Tibial nerve (tissue), 4 donors: ENCODE results near the gene TCHHL1. TPM values are rescaled to one million over a fixed set of nuclear protein-coding genes. Genes with fewer than 3 reads are reported as not detected.

Source experiments
- DNase-seq, 2 donors: peaks; one replicate each; pipeline ENCODE4 v3.0.0-alpha.2; 2019; ENCODE audit warnings: low spot score in 2 of 2
- H3K27ac ChIP-seq, 4 donors: fragments of 200-600 bp; sonication (generic) in 3 of 4; one replicate each; pipeline ENCODE4 v1.5.1; 2017 to 2019; ENCODE audit warnings: mild to moderate bottlenecking in 1 of 4
- H3K27me3 ChIP-seq, 2 donors: fragments of 200-600 bp; sonication (generic) in 1 of 2; one replicate each; pipeline versions ENCODE4 v1.5.1 to v1.6.0; 2017 to 2019
- H3K36me3 ChIP-seq, 3 donors: fragments of 200-600 bp; sonication (generic); one replicate each; pipeline ENCODE4 v1.5.1; 2018 to 2019
- H3K4me1 ChIP-seq, 4 donors: fragments of 200-600 bp; sonication (generic) in 3 of 4; one replicate each; pipeline ENCODE4 v1.5.1; 2017 to 2019
- H3K4me3 ChIP-seq, 4 donors: fragments of 200-600 bp; sonication (generic) in 3 of 4; one replicate each; pipeline ENCODE4 v1.5.1; 2017 to 2019; ENCODE audit warnings: mild to moderate bottlenecking in 1 of 4, moderate library complexity in 1 of 4
- H3K9me3 ChIP-seq, 4 donors: fragments of 200-600 bp; sonication (generic) in 3 of 4; one replicate each; pipeline ENCODE4 v1.5.1; 2017 to 2019
- EP300 ChIP-seq, 2 donors: sonication (generic); formaldehyde crosslinking; IDR thresholded peaks; one replicate each; pipeline ENCODE4 v1.6.1; 2017; ENCODE audit warnings: antibody characterized with exemption in 2 of 2, mild to moderate bottlenecking in 1 of 2
- POLR2A ChIP-seq, 2 donors: fragments of 450-650 bp; IDR thresholded peaks; one replicate each; pipeline ENCODE4 v1.6.1; 2017; ENCODE audit warnings: antibody characterized with exemption in 2 of 2, mild to moderate bottlenecking in 2 of 2, moderate library complexity in 2 of 2
- WGBS, 2 donors: methylation state at CpG; one replicate each; pipeline ENCODE4 v1.1.5; 2018; 5-methylcytosine and 5-hydroxymethylcytosine counted together
- total RNA-seq, 4 donors: library from RNA; depleted of rRNA; stranded (reverse); fragments of >200 nt; gene quantifications; one replicate each; pipeline ENCODE4 v1.1.0, GENCODE V29; 2016
- TF ChIP-seq, protein P1 (sequence below), 5 experiments: fragments of 200-600 bp in 3 of 5; fragments of 450-650 bp in 2 of 5; sonication (generic) in 3 of 5; IDR thresholded peaks; one replicate each; pipeline ENCODE4 v1.5.1; 2016 to 2019; ENCODE audit warnings: antibody characterized with exemption in 5 of 5, mild to moderate bottlenecking in 3 of 5, moderate library complexity in 2 of 5

The TCHHL1 gene
- total RNA-seq = not detected

DNA sequence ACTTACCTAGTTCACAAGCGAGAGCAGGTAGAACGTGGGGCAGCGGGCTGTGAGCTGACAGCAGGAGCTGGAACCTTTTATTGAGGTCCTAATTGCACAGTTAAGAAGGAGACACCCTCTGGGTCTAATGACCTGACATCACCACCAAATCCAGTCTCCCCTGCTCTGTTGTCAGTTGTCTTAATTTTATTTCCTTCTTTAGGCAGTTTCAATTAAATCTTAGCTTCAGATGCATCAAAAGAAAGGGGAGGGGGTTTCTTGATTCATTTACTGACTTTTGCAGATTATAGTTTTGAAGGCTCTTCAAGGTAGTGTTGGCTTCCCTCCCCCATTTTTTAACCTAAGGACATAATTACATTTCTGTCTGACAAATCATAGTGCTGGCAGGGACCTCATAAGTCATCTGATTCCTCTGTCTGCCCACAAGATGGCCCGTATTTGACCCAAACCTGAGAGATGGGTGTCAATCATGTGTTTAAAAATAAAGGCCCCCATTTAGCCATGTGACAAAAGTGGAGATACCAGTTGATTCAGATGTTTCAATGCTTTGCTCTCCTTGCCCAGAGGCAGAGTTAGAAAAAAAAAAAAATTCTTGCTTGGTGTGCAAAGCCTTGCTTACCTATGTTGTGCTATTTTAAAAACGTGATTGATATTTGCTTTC lies at the start of gene TCHHL1:
TSS of gene TCHHL1 (minus strand) at position 51 of the 661 bp plus-strand sequence. CDS start 921 bp downstream, outside the sequence.
- Histone ChIP-seq H3K27me3 (no peaks in the 10 kb centered on the region), H3K4me3 (no peak within 1 kb of the TSS), H3K36me3 (no peaks in the 10 kb centered on the region), H3K4me1 (no peaks in the 10 kb centered on the region), H3K27ac (no peak within 1 kb of the TSS), H3K9me3 (peaks cover 0 to 17% (median 6%) of the 10 kb centered on the region in 4 donors)
- 66% methylated on average over 5 of the region's 5 CpGs for WGBS, 2 donors
- DNase-seq = no peak
- TF ChIP-seq, protein P1, sequence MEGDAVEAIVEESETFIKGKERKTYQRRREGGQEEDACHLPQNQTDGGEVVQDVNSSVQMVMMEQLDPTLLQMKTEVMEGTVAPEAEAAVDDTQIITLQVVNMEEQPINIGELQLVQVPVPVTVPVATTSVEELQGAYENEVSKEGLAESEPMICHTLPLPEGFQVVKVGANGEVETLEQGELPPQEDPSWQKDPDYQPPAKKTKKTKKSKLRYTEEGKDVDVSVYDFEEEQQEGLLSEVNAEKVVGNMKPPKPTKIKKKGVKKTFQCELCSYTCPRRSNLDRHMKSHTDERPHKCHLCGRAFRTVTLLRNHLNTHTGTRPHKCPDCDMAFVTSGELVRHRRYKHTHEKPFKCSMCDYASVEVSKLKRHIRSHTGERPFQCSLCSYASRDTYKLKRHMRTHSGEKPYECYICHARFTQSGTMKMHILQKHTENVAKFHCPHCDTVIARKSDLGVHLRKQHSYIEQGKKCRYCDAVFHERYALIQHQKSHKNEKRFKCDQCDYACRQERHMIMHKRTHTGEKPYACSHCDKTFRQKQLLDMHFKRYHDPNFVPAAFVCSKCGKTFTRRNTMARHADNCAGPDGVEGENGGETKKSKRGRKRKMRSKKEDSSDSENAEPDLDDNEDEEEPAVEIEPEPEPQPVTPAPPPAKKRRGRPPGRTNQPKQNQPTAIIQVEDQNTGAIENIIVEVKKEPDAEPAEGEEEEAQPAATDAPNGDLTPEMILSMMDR (IDR thresholded peaks at IDR 0.05) = no peak
- TF ChIP-seq EP300 (IDR thresholded peaks at IDR 0.05) = no peak
- TF ChIP-seq POLR2A (IDR thresholded peaks at IDR 0.05) = no peak

DNA sequence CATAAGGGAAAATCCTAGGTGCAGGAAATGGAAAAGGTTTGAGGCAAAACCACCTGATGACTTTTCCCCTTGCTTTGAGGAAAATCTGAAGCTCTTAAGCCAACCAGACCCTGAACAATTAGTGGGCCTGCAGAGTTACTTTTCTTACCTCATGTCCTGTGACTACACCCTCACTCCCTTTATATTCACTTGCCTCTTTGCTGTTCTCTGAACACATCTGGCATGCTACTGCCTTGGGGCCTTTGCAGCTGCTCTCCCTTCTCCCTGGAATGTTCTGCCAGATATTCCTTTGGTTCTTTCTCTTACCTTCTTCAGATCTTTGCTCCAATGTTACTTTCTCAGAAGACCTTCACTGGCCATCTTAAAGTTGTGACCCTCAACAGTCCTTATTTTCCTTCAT lies 48.4 kb upstream of the TCHHL1 start:
- no peak for TF ChIP-seq POLR2A (IDR thresholded peaks at IDR 0.05)
- TF ChIP-seq, protein P1 (IDR thresholded peaks at IDR 0.05) = no peak
- H3K27ac ChIP-seq = no peak overlapping the region
- H3K4me3 ChIP-seq = no peak overlapping the region
- peaks cover 0 to 11% (median 5%) of the 10 kb centered on the region in 4 donors for H3K9me3 ChIP-seq
- no peak for DNase-seq
- no peaks in the 10 kb centered on the region for H3K36me3 ChIP-seq
- no peaks in the 10 kb centered on the region for H3K27me3 ChIP-seq
- no peaks in the 10 kb centered on the region for H3K4me1 ChIP-seq

DNA sequence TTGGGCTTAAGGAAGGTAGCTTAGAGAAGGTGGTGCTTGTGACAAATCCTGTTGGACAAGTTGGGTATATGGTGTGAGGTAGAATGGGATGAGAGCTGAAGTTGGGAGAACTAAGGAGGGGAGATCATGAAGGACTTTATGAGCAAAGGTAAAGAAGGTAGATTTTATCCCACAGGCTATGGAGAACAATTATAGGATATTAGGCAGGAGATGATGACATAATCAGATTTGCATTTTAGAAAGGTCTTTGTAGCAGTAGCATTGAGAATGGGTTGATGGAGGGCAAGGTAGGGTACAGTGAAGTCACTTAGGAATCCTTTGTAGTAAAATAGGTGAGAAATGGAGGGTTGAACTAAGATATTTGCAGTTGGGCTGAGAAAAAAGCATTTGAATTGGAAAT lies 41.3 kb upstream of the TCHHL1 start:
- no peak overlapping the region for H3K4me3 ChIP-seq
- H3K36me3 ChIP-seq = no peaks in the 10 kb centered on the region
- no peak for TF ChIP-seq POLR2A (IDR thresholded peaks at IDR 0.05)
- TF ChIP-seq EP300 (IDR thresholded peaks at IDR 0.05) = no peak
- TF ChIP-seq, protein P1 (IDR thresholded peaks at IDR 0.05) = no peak
- H3K27ac ChIP-seq = no peak overlapping the region
- H3K4me1 ChIP-seq = no peaks in the 10 kb centered on the region
- DNase-seq = no peak
- peaks cover 0 to 5% of the 10 kb centered on the region in 2 donors for H3K27me3 ChIP-seq
- H3K9me3 ChIP-seq = peaks cover 0 to 19% (median 5%) of the 10 kb centered on the region in 4 donors

DNA sequence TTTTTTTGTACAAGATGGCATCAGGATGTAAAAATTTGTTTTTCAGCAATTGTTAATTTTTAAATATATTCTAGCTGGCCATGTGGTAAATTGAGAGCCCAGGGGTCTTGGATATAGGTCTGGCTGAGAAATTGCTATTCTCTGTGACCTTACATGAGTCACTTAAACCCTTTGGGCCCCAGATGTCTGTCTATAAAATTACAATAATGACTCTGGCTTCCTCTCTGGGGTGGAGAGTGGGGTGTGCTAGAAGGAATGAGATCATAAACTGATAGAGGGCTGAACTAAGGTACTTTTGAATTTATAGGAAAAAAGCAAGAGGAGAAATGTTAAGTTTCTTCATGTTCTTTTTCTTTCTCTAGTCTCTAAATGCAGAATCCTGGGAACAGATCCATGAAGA lies 38.8 kb upstream of the TCHHL1 start:
- peaks cover 0 to 5% of the 10 kb centered on the region in 2 donors for H3K27me3 ChIP-seq
- no peak overlapping the region for H3K4me3 ChIP-seq
- no peak for DNase-seq
- no peak overlapping the region for H3K27ac ChIP-seq
- TF ChIP-seq POLR2A (IDR thresholded peaks at IDR 0.05) = no peak
- TF ChIP-seq, protein P1 (IDR thresholded peaks at IDR 0.05) = no peak
- no peak for TF ChIP-seq EP300 (IDR thresholded peaks at IDR 0.05)
- no peaks in the 10 kb centered on the region for H3K4me1 ChIP-seq
- no peaks in the 10 kb centered on the region for H3K36me3 ChIP-seq
- peaks cover 0 to 13% (median under 1%) of the 10 kb centered on the region in 4 donors for H3K9me3 ChIP-seq

DNA sequence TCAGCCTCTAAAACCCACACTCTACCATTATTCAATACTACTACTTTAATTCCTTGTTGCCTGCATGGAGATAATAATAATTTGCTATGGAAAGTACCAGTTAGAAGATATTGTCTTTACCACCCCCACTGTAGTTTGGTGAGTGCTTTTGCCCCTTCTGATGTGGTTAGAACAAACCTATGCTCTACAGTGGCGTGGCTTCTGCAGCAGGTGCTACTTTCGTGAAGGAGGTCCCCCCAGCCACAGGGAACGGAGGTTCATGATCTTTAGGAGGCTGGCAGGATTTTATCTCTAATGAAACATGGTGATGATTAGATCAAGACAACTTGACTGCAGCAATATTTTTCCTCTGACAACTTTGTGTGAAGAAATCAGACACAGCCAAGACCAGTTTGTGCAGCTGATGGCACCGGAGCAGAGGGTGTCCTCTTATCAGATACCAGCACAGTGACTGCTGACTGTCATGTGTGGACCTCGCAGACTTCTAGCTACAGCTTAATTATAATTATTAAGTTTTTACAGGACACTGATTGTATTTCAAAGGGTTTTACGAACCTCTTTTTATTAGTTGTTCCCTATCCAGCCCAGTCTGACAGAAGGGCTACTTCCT lies 37.1 kb upstream of the TCHHL1 start:
- Histone ChIP-seq H3K4me3 (no peak overlapping the region), H3K4me1 (no peaks in the 10 kb centered on the region), H3K9me3 (no peaks in the 10 kb centered on the region), H3K27me3 (peaks cover 0 to 5% of the 10 kb centered on the region in 2 donors), H3K27ac (no peak overlapping the region), H3K36me3 (no peaks in the 10 kb centered on the region)
- DNase-seq = no peak
- 67 to 71% methylated on average over 6 of the region's 6 CpGs for WGBS, 2 donors
- no peak for TF ChIP-seq POLR2A (IDR thresholded peaks at IDR 0.05)
- TF ChIP-seq EP300 (IDR thresholded peaks at IDR 0.05) = no peak
- TF ChIP-seq, protein P1 (IDR thresholded peaks at IDR 0.05) = no peak
